ENCODE results near the gene EMC10. TPM values are rescaled to one million over a fixed set of nuclear protein-coding genes. Genes with fewer than 3 reads are reported as not detected.

The EMC10 gene
- total and polyA plus RNA-seq, 4 donors: 62.2 to 165 (median 137) TPM

DNA sequence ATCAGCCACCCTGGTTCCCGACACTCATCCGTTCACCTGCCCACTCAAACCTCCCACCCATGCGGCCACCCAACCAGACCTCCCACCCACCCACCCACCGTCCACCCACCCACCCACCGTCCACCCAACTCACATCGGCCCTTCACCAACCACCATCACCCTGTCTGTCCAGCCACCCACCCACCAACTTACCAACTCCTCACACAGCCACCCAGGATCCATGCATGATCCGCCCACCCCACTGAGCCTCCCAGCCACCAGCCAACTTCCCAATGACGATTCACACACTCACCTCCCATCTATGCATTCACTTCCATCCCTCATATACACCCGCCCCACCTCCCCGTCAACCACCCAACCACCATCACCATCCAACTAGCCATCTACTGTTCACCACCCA is 30.4 kb downstream of the EMC10 start:
- Histone ChIP-seq H3K27me3 (ENCODE audit: control insufficient read depth in 3 of 3, insufficient read depth in 3 of 3, low read length in 2 of 3) (no peaks in the 10 kb centered on the region), H3K9ac (ENCODE audit: insufficient read depth in 1 of 2, low read length in 2 of 2) (no peak overlapping the region), H3K27ac (ENCODE audit: low read depth in 1 of 2, low read length in 1 of 2) (no peak overlapping the region), H3K4me3 (no peak overlapping the region), H3K4me1 (ENCODE audit: control insufficient read depth in 5 of 5, insufficient read depth in 5 of 5, low read length in 5 of 5) (peaks cover 0 to 10% (median 0%) of the 10 kb centered on the region in 5 donors), H3K9me3 (ENCODE audit: control insufficient read depth in 4 of 4, insufficient read depth in 3 of 4, low read length in 3 of 4) (no peaks in the 10 kb centered on the region), H3K36me3 (ENCODE audit: control insufficient read depth in 4 of 4, insufficient read depth in 4 of 4, low read length in 4 of 4) (peaks cover 0 to 8% (median 0%) of the 10 kb centered on the region in 4 donors)
- TF ChIP-seq, protein P1, sequence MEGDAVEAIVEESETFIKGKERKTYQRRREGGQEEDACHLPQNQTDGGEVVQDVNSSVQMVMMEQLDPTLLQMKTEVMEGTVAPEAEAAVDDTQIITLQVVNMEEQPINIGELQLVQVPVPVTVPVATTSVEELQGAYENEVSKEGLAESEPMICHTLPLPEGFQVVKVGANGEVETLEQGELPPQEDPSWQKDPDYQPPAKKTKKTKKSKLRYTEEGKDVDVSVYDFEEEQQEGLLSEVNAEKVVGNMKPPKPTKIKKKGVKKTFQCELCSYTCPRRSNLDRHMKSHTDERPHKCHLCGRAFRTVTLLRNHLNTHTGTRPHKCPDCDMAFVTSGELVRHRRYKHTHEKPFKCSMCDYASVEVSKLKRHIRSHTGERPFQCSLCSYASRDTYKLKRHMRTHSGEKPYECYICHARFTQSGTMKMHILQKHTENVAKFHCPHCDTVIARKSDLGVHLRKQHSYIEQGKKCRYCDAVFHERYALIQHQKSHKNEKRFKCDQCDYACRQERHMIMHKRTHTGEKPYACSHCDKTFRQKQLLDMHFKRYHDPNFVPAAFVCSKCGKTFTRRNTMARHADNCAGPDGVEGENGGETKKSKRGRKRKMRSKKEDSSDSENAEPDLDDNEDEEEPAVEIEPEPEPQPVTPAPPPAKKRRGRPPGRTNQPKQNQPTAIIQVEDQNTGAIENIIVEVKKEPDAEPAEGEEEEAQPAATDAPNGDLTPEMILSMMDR (IDR thresholded peaks at IDR 0.05; ENCODE audit: control extremely low read depth, extremely low read depth): no peak
- 93 to 95% methylated on average over 8 to 10 of the region's 10 CpGs for WGBS, 2 donors
- no peak for ATAC-seq (ENCODE audit: insufficient read depth, low FRiP score)
- DNase-seq: no peak

DNA sequence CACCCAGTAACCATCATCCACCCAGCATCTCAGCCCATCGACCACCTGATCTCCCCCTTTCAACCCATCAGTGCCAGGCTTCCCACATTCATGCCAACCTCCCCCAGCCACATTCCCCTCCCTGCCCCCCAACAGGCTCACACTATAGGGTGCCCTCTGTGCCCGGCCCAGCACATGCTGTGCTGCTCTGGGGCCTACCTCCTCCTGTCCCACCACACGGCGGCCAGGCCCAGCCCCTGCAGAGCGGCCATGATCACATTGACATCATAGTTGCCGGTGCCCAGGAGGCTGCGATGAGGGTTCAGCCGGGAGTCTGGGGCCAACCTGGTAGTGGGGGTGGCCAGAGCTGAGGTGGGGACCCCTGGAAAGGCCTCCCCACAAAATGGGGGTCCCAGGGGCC is 31.1 kb downstream of the EMC10 start:
- WGBS, 2 donors: 93 to 96% methylated on average over 8 of the region's 8 CpGs
- Histone ChIP-seq H3K36me3 (ENCODE audit: control insufficient read depth in 4 of 4, insufficient read depth in 4 of 4, low read length in 4 of 4) (peaks cover 0 to 8% (median 0%) of the 10 kb centered on the region in 4 donors), H3K9me3 (ENCODE audit: control insufficient read depth in 4 of 4, insufficient read depth in 3 of 4, low read length in 3 of 4) (no peaks in the 10 kb centered on the region), H3K4me3 (no peak overlapping the region), H3K9ac (ENCODE audit: insufficient read depth in 1 of 2, low read length in 2 of 2) (no peak overlapping the region), H3K27ac (ENCODE audit: low read depth in 1 of 2, low read length in 1 of 2) (no peak overlapping the region), H3K27me3 (ENCODE audit: control insufficient read depth in 3 of 3, insufficient read depth in 3 of 3, low read length in 2 of 3) (no peaks in the 10 kb centered on the region), H3K4me1 (ENCODE audit: control insufficient read depth in 5 of 5, insufficient read depth in 5 of 5, low read length in 5 of 5) (peaks cover 0 to 10% (median 0%) of the 10 kb centered on the region in 5 donors)
- TF ChIP-seq, protein P1 (IDR thresholded peaks at IDR 0.05; ENCODE audit: control extremely low read depth, extremely low read depth): no peak
- no peak for ATAC-seq (ENCODE audit: insufficient read depth, low FRiP score)
- no peak for DNase-seq

DNA sequence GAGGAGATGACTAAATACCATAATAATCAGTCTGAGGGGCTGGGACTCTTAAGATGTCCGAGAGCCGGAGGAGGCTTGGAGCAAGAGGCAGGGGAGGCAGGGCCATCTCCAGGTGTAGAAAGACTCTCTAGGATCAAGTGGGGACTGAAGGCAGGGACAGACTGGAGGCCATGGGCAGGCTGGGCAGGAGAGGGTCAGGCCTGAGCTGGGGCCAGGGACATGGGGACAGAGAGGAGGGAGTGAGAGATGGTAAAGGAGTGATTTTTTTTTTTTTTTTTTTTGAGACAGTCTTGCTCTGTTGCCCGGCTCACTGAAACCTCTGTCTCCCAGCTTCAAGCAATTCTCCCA is 32.5 kb downstream of the EMC10 start:
- ATAC-seq (ENCODE audit: insufficient read depth, low FRiP score): no peak
- TF ChIP-seq, protein P1 (IDR thresholded peaks at IDR 0.05; ENCODE audit: control extremely low read depth, extremely low read depth): no peak
- DNase-seq: no peak
- H3K4me3 ChIP-seq: no peak overlapping the region
- H3K4me1 ChIP-seq (ENCODE audit: control insufficient read depth in 5 of 5, insufficient read depth in 5 of 5, low read length in 5 of 5): peaks cover 0 to 10% (median 0%) of the 10 kb centered on the region in 5 donors
- peaks cover 0 to 8% (median 0%) of the 10 kb centered on the region in 4 donors for H3K36me3 ChIP-seq (ENCODE audit: control insufficient read depth in 4 of 4, insufficient read depth in 4 of 4, low read length in 4 of 4)
- 88 to 94% methylated on average over 3 of the region's 3 CpGs for WGBS, 2 donors
- no peak overlapping the region for H3K9ac ChIP-seq (ENCODE audit: insufficient read depth in 1 of 2, low read length in 2 of 2)
- no peaks in the 10 kb centered on the region for H3K9me3 ChIP-seq (ENCODE audit: control insufficient read depth in 4 of 4, insufficient read depth in 3 of 4, low read length in 3 of 4)
- no peak overlapping the region for H3K27ac ChIP-seq (ENCODE audit: low read depth in 1 of 2, low read length in 1 of 2)
- H3K27me3 ChIP-seq (ENCODE audit: control insufficient read depth in 3 of 3, insufficient read depth in 3 of 3, low read length in 2 of 3): no peaks in the 10 kb centered on the region

DNA sequence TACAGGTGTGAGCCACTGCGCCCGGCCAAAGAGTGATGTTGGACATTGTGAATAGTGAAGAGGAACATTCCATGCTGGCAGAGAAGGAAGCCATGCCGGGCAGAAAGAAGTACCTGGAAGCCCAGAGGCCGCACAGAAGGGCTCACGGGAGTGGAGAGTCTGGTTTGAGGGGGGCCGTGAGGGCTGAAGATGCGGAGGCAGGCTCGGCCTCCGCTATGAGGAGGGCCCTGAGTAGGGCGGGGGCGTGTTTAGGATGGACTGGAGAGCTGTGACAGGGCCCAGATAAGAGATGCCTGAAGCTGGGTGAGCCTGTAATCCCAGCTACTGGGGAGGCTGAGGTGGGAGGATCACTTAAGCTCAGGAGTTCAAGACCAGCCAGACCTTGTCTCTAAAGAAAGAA is 33.1 kb downstream of the EMC10 start:
- no peak overlapping the region for H3K27ac ChIP-seq (ENCODE audit: low read depth in 1 of 2, low read length in 1 of 2)
- 83 to 92% methylated on average over 11 of the region's 11 CpGs for WGBS, 2 donors

More for the DNA sequence above, 33.1 kb downstream of the EMC10 start:
- Histone ChIP-seq H3K27me3 (ENCODE audit: control insufficient read depth in 3 of 3, insufficient read depth in 3 of 3, low read length in 2 of 3) (no peaks in the 10 kb centered on the region), H3K36me3 (ENCODE audit: control insufficient read depth in 4 of 4, insufficient read depth in 4 of 4, low read length in 4 of 4) (peaks cover 0 to 8% (median 0%) of the 10 kb centered on the region in 4 donors), H3K4me3 (no peak overlapping the region), H3K9ac (ENCODE audit: insufficient read depth in 1 of 2, low read length in 2 of 2) (no peak overlapping the region), H3K4me1 (ENCODE audit: control insufficient read depth in 5 of 5, insufficient read depth in 5 of 5, low read length in 5 of 5) (peaks cover 0 to 10% (median 0%) of the 10 kb centered on the region in 5 donors), H3K9me3 (ENCODE audit: control insufficient read depth in 4 of 4, insufficient read depth in 3 of 4, low read length in 3 of 4) (peaks cover 0 to 1% (median 0%) of the 10 kb centered on the region in 4 donors)
- ATAC-seq (ENCODE audit: insufficient read depth, low FRiP score): no peak
- no peak for DNase-seq
- TF ChIP-seq, protein P1 (IDR thresholded peaks at IDR 0.05; ENCODE audit: control extremely low read depth, extremely low read depth): no peak
